ENCODE results near the gene ZFHX3.

The ZFHX3 gene

GRCh38 chr16:72785886-72786285 is 262.0 kb downstream of the ZFHX3 start:
- no peak for FAIRE-seq

GRCh38 chr16:72785171-72785570 is 262.8 kb downstream of the ZFHX3 start:
- no peak for FAIRE-seq

- FAIRE-seq: no peak
These were observed 264.1 kb downstream of the ZFHX3 start for GRCh38 chr16:72783716-72784318.

GRCh38 chr16:72769876-72770275 is 278.1 kb downstream of the ZFHX3 start:
- no peak for FAIRE-seq

GRCh38 chr16:72768591-72768990 is 279.3 kb downstream of the ZFHX3 start:
- FAIRE-seq: no peak

- no peak for FAIRE-seq
These were observed 281.4 kb downstream of the ZFHX3 start for GRCh38 chr16:72766506-72766905.

GRCh38 chr16:72764015-72764654 is 283.8 kb downstream of the ZFHX3 start:
- FAIRE-seq: no peak

- no peak for FAIRE-seq
These were observed 287.3 kb downstream of the ZFHX3 start for GRCh38 chr16:72760581-72760980.

GRCh38 chr16:72753881-72754280 is 294.0 kb downstream of the ZFHX3 start:
- no peak for FAIRE-seq

GRCh38 chr16:72752004-72752695 is 295.8 kb downstream of the ZFHX3 start:
- FAIRE-seq: no peak

GRCh38 chr16:72751076-72751475 is 296.9 kb downstream of the ZFHX3 start:
- no peak for FAIRE-seq

- no peak for FAIRE-seq
These were observed 298.8 kb downstream of the ZFHX3 start for GRCh38 chr16:72749091-72749490.

- FAIRE-seq: no peak
These were observed 303.7 kb downstream of the ZFHX3 start for GRCh38 chr16:72744076-72744793.

- FAIRE-seq: no peak
These were observed 304.7 kb downstream of the ZFHX3 start for GRCh38 chr16:72743011-72743761.

GRCh38 chr16:72740347-72740746 is 307.6 kb downstream of the ZFHX3 start:
- no peak for FAIRE-seq

- peak; percentile 18 for FAIRE-seq
These were observed 308.4 kb downstream of the ZFHX3 start for GRCh38 chr16:72739577-72739976.

- FAIRE-seq: no peak
These were observed 311.9 kb downstream of the ZFHX3 start for GRCh38 chr16:72736074-72736473.

Data from endometrium (tissue), 2 donors.